Measurements from ENCODE around the gene SPTLC3.

- no peak for TF ChIP-seq CTCF (IDR thresholded peaks at IDR 0.05)
- no peak for TF ChIP-seq POLR2A (IDR thresholded peaks at IDR 0.05)
Measured at GRCh38 chr20:13180986-13181889, 172.5 kb downstream of the SPTLC3 start.
